Activated CD4-positive, alpha-beta T cell treated with anti-CD3 and anti-CD28 coated beads, Interleukin-2, amount 50 U/mL, for 16 hours (primary cell): ENCODE results near the gene AKAP7.
"Not testable (repeated sequence)": the region's sequence is repeated elsewhere in the genome, so short reads cannot be mapped to it uniquely, and the experiment has no call there.

Source experiments
- DNase-seq: peaks from one replicate; pipeline ENCODE4 v3.0.0-alpha.2; 2020

The AKAP7 gene

GRCh38 chr6:131258010-131258652 lies 122.9 kb downstream of the AKAP7 start:
- no peak for DNase-seq

GRCh38 chr6:131258816-131259476 lies 123.7 kb downstream of the AKAP7 start:
- no peak for DNase-seq

- DNase-seq, result not testable (repeated sequence)
Observed at GRCh38 chr6:131260960-131261359, 125.7 kb downstream of the AKAP7 start.

GRCh38 chr6:131262060-131262459 lies 126.8 kb downstream of the AKAP7 start:
- no peak for DNase-seq

- no peak for DNase-seq
Observed at GRCh38 chr6:131265939-131266338, 130.7 kb downstream of the AKAP7 start.

GRCh38 chr6:131268303-131268702 lies 133.0 kb downstream of the AKAP7 start:
- no peak for DNase-seq

GRCh38 chr6:131269565-131270391 lies 134.5 kb downstream of the AKAP7 start:
- DNase-seq, result no peak

GRCh38 chr6:131270534-131270933 lies 135.3 kb downstream of the AKAP7 start:
- DNase-seq, result no peak

GRCh38 chr6:131275273-131275672 lies 140.0 kb downstream of the AKAP7 start:
- no peak for DNase-seq

- no peak for DNase-seq
Observed at GRCh38 chr6:131277591-131277990, 142.3 kb downstream of the AKAP7 start.

GRCh38 chr6:131281471-131282270 lies 146.4 kb downstream of the AKAP7 start:
- DNase-seq, result peak; percentile 42

- no peak for DNase-seq
Observed at GRCh38 chr6:131282365-131282764, 147.1 kb downstream of the AKAP7 start.

- no peak for DNase-seq
Observed at GRCh38 chr6:131283466-131284175, 148.4 kb downstream of the AKAP7 start.

- DNase-seq, result no peak
Observed at GRCh38 chr6:131285548-131285947, 150.3 kb downstream of the AKAP7 start.

- no peak for DNase-seq
Observed at GRCh38 chr6:131286469-131287040, 151.3 kb downstream of the AKAP7 start.

- no peak for DNase-seq
Observed at GRCh38 chr6:131288214-131288613, 152.9 kb downstream of the AKAP7 start.

GRCh38 chr6:131290955-131291354 lies 155.7 kb downstream of the AKAP7 start:
- no peak for DNase-seq

- DNase-seq, result no peak
Observed at GRCh38 chr6:131292145-131292938, 157.1 kb downstream of the AKAP7 start.

GRCh38 chr6:131293472-131293911 lies 158.2 kb downstream of the AKAP7 start:
- DNase-seq, result no peak

- DNase-seq, result no peak
Observed at GRCh38 chr6:131295081-131295480, 159.8 kb downstream of the AKAP7 start.

GRCh38 chr6:131300826-131301225 lies 165.6 kb downstream of the AKAP7 start:
- DNase-seq, result not testable (repeated sequence)
